ENCODE data around the gene H2AZ2. TPM values are rescaled to one million over a fixed set of nuclear protein-coding genes. Genes with fewer than 3 reads are reported as not detected.

H2AZ2 gene
- total and polyA plus RNA-seq, 5 donors: 163 to 233 (median 220) TPM

GRCh38 chr7:44782460-44782859, 65.4 kb downstream of the H2AZ2 start:
- intact Hi-C loops (cut with DNase I): no loop called here
- H3K4me1 ChIP-seq (ENCODE audit: control insufficient read depth, insufficient read depth, low read length): no peaks in the 10 kb centered on the region
- no peaks in the 10 kb centered on the region for H3K9me3 ChIP-seq (ENCODE audit: control insufficient read depth, low read length)
- no peak overlapping the region for H3K27ac ChIP-seq (ENCODE audit: low read length)
- WGBS: 100% methylated on average over 1 of the region's 1 CpG
- no peak for DNase-seq
- H3K27me3 ChIP-seq (ENCODE audit: control insufficient read depth, insufficient read depth): no peaks in the 10 kb centered on the region
- H3K4me3 ChIP-seq (ENCODE audit: low read length): no peak overlapping the region
- ATAC-seq: no peak

Other genes starting within 250 kb of the H2AZ2 start
- gene OGDH, start 241.5 kb downstream of the H2AZ2 start, total RNA-seq: 100 to 1,000 TPM; 347 to 406 (median 380) TPM
- gene OGDH, start 241.5 kb downstream of the H2AZ2 start, polyA plus RNA-seq: 168 TPM
- 10 to 100 TPM; 47.4 to 61.6 (median 51.2) TPM for gene ZMIZ2, start 99.2 kb downstream of the H2AZ2 start, total RNA-seq
- gene ZMIZ2, start 99.2 kb downstream of the H2AZ2 start, polyA plus RNA-seq: 36.3 TPM
- gene PPIA, start 51.4 kb downstream of the H2AZ2 start, total RNA-seq: 100 to 1,000 TPM; 411 to 510 (median 490) TPM
- 1,145 TPM for gene PPIA, start 51.4 kb downstream of the H2AZ2 start, polyA plus RNA-seq
- 10 to 100 TPM; 13.5 to 22.4 (median 14.8) TPM for gene PURB, start 37.4 kb upstream of the H2AZ2 start, total RNA-seq
- 6.9 TPM for gene PURB, start 37.4 kb upstream of the H2AZ2 start, polyA plus RNA-seq
- gene MYO1G, start 130.9 kb upstream of the H2AZ2 start, total RNA-seq: 1 to 10 TPM in 3 of 4 donors, under 1 TPM in 1; 0.91 to 3.0 (median 2.2) TPM
- 0.70 TPM for gene MYO1G, start 130.9 kb upstream of the H2AZ2 start, polyA plus RNA-seq
- gene CCM2, start 152.1 kb upstream of the H2AZ2 start, total RNA-seq: 10 to 100 TPM; 26.4 to 37.0 (median 32.4) TPM
- gene CCM2, start 152.1 kb upstream of the H2AZ2 start, polyA plus RNA-seq: 32.8 TPM
- gene NACAD, start 240.9 kb upstream of the H2AZ2 start, total RNA-seq: 1 to 10 TPM; 4.5 to 6.5 (median 5.0) TPM
- gene NACAD, start 240.9 kb upstream of the H2AZ2 start, polyA plus RNA-seq: 3.2 TPM

Data from right cardiac atrium (tissue), 5 donors.